K562 (cell line): ENCODE data around the gene LIPH. TPM values are rescaled to one million over a fixed set of nuclear protein-coding genes. Genes with fewer than 3 reads are reported as not detected.
A peak's percentile ranks its signal among the peaks of the same experiment; 100 is the strongest.

Source experiments
- ATAC-seq: fragments of 200-7000 bp; cut with Tn5 transposase; 3 replicates; pipeline ENCODE4 v1.9.1; 2020; ENCODE audit warnings: moderate library complexity
- BruUV-seq: library from RNA; stranded (reverse); fragments of 400-500 nt; replicated peaks from 2 replicates; lab custom pipeline; 2021; lab: Mats Ljungman, UMichigan
- CTCF ChIA-PET: fragments of 300-600 bp; formaldehyde crosslinking; extraction: SDS; loops from one replicate; lab custom pipeline; 2021; ENCODE audit warnings: low intra/inter-chr PET ratio; lab: Yijun Ruan, JAX
- POLR2A ChIA-PET: fragments of 300-600, 350-650 bp; sonication (Branson Sonifier 250); formaldehyde crosslinking; extraction: SDS; loops from one replicate; lab custom pipeline; 2021; ENCODE audit warnings: antibody characterized with exemption, inconsistent platforms; lab: Yijun Ruan, JAX
- DNase-seq, 4 experiments: peaks; one replicate each; pipeline versions ENCODE4 v3.0.0 to v3.0.0-alpha.2; 2011 to 2018; ENCODE audit warnings: low spot score in 3 of 4, mixed read lengths in 3 of 4; ENCODE audit errors: extremely low read depth in 1 of 4
- FAIRE-seq: peaks from 2 replicates; lab custom pipeline; 2011; peaks lifted over from hg19 to GRCh38; lab: Jason Lieb, UNC
- H2AFZ ChIP-seq: 2 replicates; pipeline ENCODE4 v1.6.0; 2011; ENCODE audit warnings: low read depth, low read length, control low read depth, inconsistent platforms
- H3K27ac ChIP-seq: fragments of 200-600 bp; 3 replicates; pipeline ENCODE4 v1.8.0; 2011; ENCODE audit warnings: low read depth, mild to moderate bottlenecking, control low read depth, inconsistent platforms, low read length, moderate library complexity, mixed read lengths; ENCODE audit errors: extremely low read depth
- H3K27me3 ChIP-seq, 2 experiments: fragments of 300-600 bp in 1 of 2; 2 replicates in 1 of 2; 3 replicates in 1 of 2; pipeline versions ENCODE4 v1.6.0 to v1.8.0; 2011; ENCODE audit warnings: inconsistent platforms in 2 of 2, low read length in 2 of 2, mild to moderate bottlenecking in 1 of 2, mixed read lengths in 1 of 2, moderate library complexity in 1 of 2; ENCODE audit not compliant: control insufficient read depth in 2 of 2, insufficient read depth in 2 of 2
- H3K36me3 ChIP-seq: fragments of 300-600 bp; 3 replicates; pipeline ENCODE4 v1.8.0; 2011; ENCODE audit warnings: mild to moderate bottlenecking, low read length, inconsistent platforms; ENCODE audit not compliant: control insufficient read depth, insufficient read depth
- H3K4me1 ChIP-seq, 2 experiments: fragments of 200-600 bp in 1 of 2; replicated peaks in 1 of 2; 2 replicates in 1 of 2; 3 replicates in 1 of 2; pipeline versions ENCODE4 v1.5.1 to v1.8.0; 2011; ENCODE audit warnings: inconsistent platforms in 2 of 2, low read length in 2 of 2, mild to moderate bottlenecking in 1 of 2, mixed read lengths in 1 of 2, moderate library complexity in 1 of 2; ENCODE audit not compliant: control insufficient read depth in 2 of 2, insufficient read depth in 2 of 2
- H3K4me2 ChIP-seq: 2 replicates; pipeline ENCODE4 v1.6.1; 2011; ENCODE audit warnings: low read length, control low read depth, inconsistent platforms, mixed read lengths; ENCODE audit not compliant: insufficient read depth
- H3K4me3 ChIP-seq: fragments of 200-600 bp; sonication (generic), shearing (Covaris generic); 2 replicates; pipeline ENCODE4 v1.5.1; 2016; ENCODE audit warnings: control low read depth, inconsistent platforms
- H3K79me2 ChIP-seq: fragments of 200-600 bp; 3 replicates; pipeline ENCODE4 v1.8.0; 2011; ENCODE audit warnings: low read length, inconsistent platforms; ENCODE audit not compliant: control insufficient read depth, insufficient read depth
- H3K9ac ChIP-seq, 2 experiments: 2 replicates each; pipeline versions ENCODE4 v1.6.0 to v1.6.1; 2011; ENCODE audit warnings: low read depth in 2 of 2, low read length in 2 of 2, control low read depth in 1 of 2, inconsistent platforms in 1 of 2, mild to moderate bottlenecking in 1 of 2, mixed read lengths in 1 of 2; ENCODE audit not compliant: insufficient read depth in 1 of 2
- H3K9me1 ChIP-seq: one replicate; pipeline ENCODE4 v1.6.0; 2011; ENCODE audit warnings: inconsistent platforms, mild to moderate bottlenecking, low read length, moderate library complexity; ENCODE audit not compliant: control insufficient read depth, insufficient read depth
- H3K9me3 ChIP-seq: replicated peaks from 2 replicates; pipeline ENCODE4 v1.5.1; 2011; ENCODE audit warnings: low read depth, low read length, inconsistent platforms; ENCODE audit not compliant: control insufficient read depth, insufficient read depth
- H4K20me1 ChIP-seq: replicated peaks from 2 replicates; pipeline ENCODE4 v1.6.1; 2011; ENCODE audit warnings: low read length, inconsistent platforms, mixed read lengths; ENCODE audit not compliant: control insufficient read depth, insufficient read depth
- CEBPG ChIP-seq, 3 experiments: fragments of 200-800 bp in 1 of 3; sonication (Bioruptor generic) in 1 of 3; sonication (generic) in 1 of 3; formaldehyde crosslinking in 1 of 3; IDR thresholded peaks in 2 of 3; conservative IDR thresholded peaks in 1 of 3; 2 replicates each; pipeline versions ENCODE4 v1.6.1 to v1.8.0; 2016 to 2022; ENCODE audit warnings: missing compliant biosample characterization in 2 of 3, missing genetic modification characterization in 2 of 3, mild to moderate bottlenecking in 1 of 3, missing genetic modification reagents in 1 of 3
- CXXC5 ChIP-seq: fragments of 250-450 bp; sonication (Bioruptor Pico); IDR thresholded peaks from 2 replicates; pipeline ENCODE4 v1.8.0; 2022; ENCODE audit warnings: inconsistent platforms, mild to moderate bottlenecking, moderate library complexity
- DMBX1 ChIP-seq: fragments of 250-450 bp; sonication (Bioruptor Pico); IDR thresholded peaks from 2 replicates; pipeline ENCODE4 v1.8.0; 2022; ENCODE audit warnings: inconsistent platforms, mild to moderate bottlenecking, moderate library complexity, borderline replicate concordance
- HCFC1 ChIP-seq: IDR thresholded peaks from 2 replicates; pipeline ENCODE4 v1.6.1; 2012; ENCODE audit warnings: low read depth, low read length, improper control_type of control experiment
- KLF6 ChIP-seq: fragments of 250-450 bp; sonication (Bioruptor Pico); IDR thresholded peaks from 2 replicates; pipeline ENCODE4 v1.4.0; 2020; ENCODE audit warnings: mild to moderate bottlenecking, moderate library complexity, borderline replicate concordance
- NR2C1 ChIP-seq, 2 experiments: fragments of 450-650 bp; IDR thresholded peaks; 2 replicates each; pipeline ENCODE4 v1.6.1; 2017; ENCODE audit warnings: mild to moderate bottlenecking in 2 of 2, antibody characterized with exemption in 1 of 2, inconsistent platforms in 1 of 2, missing compliant biosample characterization in 1 of 2, missing genetic modification characterization in 1 of 2
- SMAD1 ChIP-seq: fragments of 150-350 bp; IDR thresholded peaks from 2 replicates; pipeline ENCODE4 v1.6.1; 2014; ENCODE audit warnings: low read length, low read depth; ENCODE audit not compliant: partially characterized antibody
- SMAD4 ChIP-seq: fragments of 250-450 bp; sonication (Bioruptor Pico); conservative IDR thresholded peaks from 2 replicates; pipeline ENCODE4 v1.8.0; 2021; ENCODE audit warnings: inconsistent platforms, mild to moderate bottlenecking, moderate library complexity
- ZNF766 ChIP-seq: fragments of 200-800 bp; sonication (Bioruptor generic); conservative IDR thresholded peaks from 2 replicates; pipeline ENCODE4 v1.6.1; 2016; ENCODE audit warnings: missing genetic modification characterization, missing compliant biosample characterization
- ZSCAN32 ChIP-seq: fragments of 450-650 bp; formaldehyde crosslinking; IDR thresholded peaks from 2 replicates; pipeline ENCODE4 v1.4.0; 2020; ENCODE audit warnings: mild to moderate bottlenecking, moderate library complexity
- WGBS: fragments of 100-300 bp; shearing (Covaris generic); methylation state at CpG from one replicate; pipeline ENCODE4 v1.1.6; 2016; ENCODE audit warnings: low coverage, mixed read lengths; ENCODE audit not compliant: insufficient coverage; ENCODE audit errors: missing lambda C conversion rate; 5-methylcytosine and 5-hydroxymethylcytosine counted together
- in situ Hi-C: fragments of 300-500 bp; cut with MboI; formaldehyde crosslinking; loops from 4 replicates; pipeline ENCODE4 v1.15.0; 2018; ENCODE audit warnings: inconsistent platforms, mixed read lengths
- intact Hi-C: fragments of 100-400 bp; cut with micrococcal nuclease; formaldehyde crosslinking; loops from 2 replicates; pipeline ENCODE4 v1.14.2; 2022
- polyA plus RNA-seq, 8 experiments: library from polyadenylated mRNA; depleted of rRNA in 4 of 8; stranded (reverse) in 5 of 8; unstranded in 3 of 8; fragments of >200 nt; fragmentation: Nextera tagmentation in 2 of 8; fragmentation: Illumina TruSeq in 1 of 8; extraction: Ambion mirVana in 2 of 8; extraction: Trizol in 1 of 8; gene quantifications; 2 replicates each; pipeline versions ENCODE4 v1.2.1 to v1.2.3, GENCODE V29; 2011 to 2014; ENCODE audit warnings: inconsistent platforms in 1 of 8, missing spikeins in 1 of 8
- total RNA-seq, 7 experiments: library from RNA; depleted of rRNA in 6 of 7; stranded (reverse); fragments of >200 nt in 6 of 7; fragmentation: Illumina TruSeq in 2 of 7; extraction: Trizol in 2 of 7; gene quantifications; 2 replicates each; pipeline versions ENCODE4 v1.2.1 to v1.2.3, GENCODE V29; 2011 to 2021; ENCODE audit warnings: low replicate concordance in 1 of 7
- TF ChIP-seq, protein P1 (sequence below): IDR thresholded peaks from 3 replicates; pipeline ENCODE4 v1.6.1; 2011; ENCODE audit warnings: borderline replicate concordance, mild to moderate bottlenecking; ENCODE audit not compliant: insufficient read length, insufficient read depth
- TF ChIP-seq, protein P2 (sequence below): sonication (generic); IDR thresholded peaks from 2 replicates; pipeline ENCODE4 v1.6.1; 2016
- TF ChIP-seq, protein P3 (sequence below): fragments of 450-650 bp; formaldehyde crosslinking; IDR thresholded peaks from 2 replicates; pipeline ENCODE4 v1.4.0; 2022; ENCODE audit warnings: mild to moderate bottlenecking, moderate library complexity

The LIPH gene
- total and polyA plus RNA-seq, 9 of the 15 experiments (the other 6 are each of a cell fraction or from before 2014, with no cell fraction given), result 0.73 to 1.8 (median 1.3) TPM

DNA sequence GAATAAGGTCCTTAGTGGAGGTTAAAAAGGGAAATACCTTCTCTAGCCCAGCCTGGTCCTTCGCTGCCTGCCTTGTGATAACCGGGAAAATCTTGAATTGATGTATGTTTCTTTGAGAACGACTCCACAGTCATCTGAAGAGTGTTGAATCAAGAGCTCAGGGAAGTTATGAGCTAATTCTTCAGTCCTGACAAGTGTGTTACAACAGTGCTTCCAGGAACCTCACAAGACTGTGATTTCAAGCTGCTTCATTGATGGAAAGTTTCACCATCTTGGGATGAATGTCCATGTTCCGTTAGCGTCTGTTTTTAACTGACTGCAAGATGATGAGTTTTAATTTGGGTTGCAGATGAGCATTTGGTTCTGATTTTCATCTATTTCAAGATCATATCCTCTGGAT is 66.0 kb downstream of the LIPH start (continued):
- TF ChIP-seq, protein P1, sequence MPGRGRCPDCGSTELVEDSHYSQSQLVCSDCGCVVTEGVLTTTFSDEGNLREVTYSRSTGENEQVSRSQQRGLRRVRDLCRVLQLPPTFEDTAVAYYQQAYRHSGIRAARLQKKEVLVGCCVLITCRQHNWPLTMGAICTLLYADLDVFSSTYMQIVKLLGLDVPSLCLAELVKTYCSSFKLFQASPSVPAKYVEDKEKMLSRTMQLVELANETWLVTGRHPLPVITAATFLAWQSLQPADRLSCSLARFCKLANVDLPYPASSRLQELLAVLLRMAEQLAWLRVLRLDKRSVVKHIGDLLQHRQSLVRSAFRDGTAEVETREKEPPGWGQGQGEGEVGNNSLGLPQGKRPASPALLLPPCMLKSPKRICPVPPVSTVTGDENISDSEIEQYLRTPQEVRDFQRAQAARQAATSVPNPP, result no peak
- TF ChIP-seq, protein P2, sequence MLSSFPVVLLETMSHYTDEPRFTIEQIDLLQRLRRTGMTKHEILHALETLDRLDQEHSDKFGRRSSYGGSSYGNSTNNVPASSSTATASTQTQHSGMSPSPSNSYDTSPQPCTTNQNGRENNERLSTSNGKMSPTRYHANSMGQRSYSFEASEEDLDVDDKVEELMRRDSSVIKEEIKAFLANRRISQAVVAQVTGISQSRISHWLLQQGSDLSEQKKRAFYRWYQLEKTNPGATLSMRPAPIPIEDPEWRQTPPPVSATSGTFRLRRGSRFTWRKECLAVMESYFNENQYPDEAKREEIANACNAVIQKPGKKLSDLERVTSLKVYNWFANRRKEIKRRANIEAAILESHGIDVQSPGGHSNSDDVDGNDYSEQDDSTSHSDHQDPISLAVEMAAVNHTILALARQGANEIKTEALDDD, result no peak

DNA sequence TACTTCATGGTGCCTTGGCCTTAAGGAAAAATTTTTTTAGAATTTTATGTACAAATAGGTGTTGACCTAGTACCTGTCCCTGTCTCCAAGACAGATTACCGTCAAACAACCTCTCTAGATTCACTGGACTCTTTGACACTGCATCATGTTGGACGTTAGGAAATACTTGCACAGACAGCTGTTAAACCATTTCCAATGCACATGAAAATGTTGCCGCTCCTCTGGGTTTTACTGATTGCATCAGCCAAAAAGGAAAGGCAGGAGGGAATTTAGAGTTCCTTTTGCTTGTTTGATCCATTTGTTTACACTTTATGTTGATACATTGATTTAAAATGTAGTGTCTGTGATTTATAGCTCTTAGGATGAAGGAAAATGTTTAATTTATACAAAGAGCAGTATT is 68.1 kb downstream of the LIPH start:
- Histone ChIP-seq H3K27me3 (no peaks in the 10 kb centered on the region), H3K9me1 (no peaks in the 10 kb centered on the region), H3K9me3 (no peaks in the 10 kb centered on the region), H2AFZ (no peak overlapping the region), H3K4me1 (0 out of 5 replicates have a peak, but pooled peaks cover 0 to 3% of the 10 kb centered on the region in 2 experiments), H3K27ac (no peak overlapping the region), H3K79me2 (no peaks in the 10 kb centered on the region), H4K20me1 (no peaks in the 10 kb centered on the region), H3K9ac (no peak overlapping the region), H3K4me2 (no peak overlapping the region), H3K4me3 (no peak overlapping the region), H3K36me3 (peaks cover 40% of the 10 kb centered on the region)
- DNase-seq (no peak), FAIRE-seq (no peak), ATAC-seq (no peak)
- in situ Hi-C loops (no loop called here), intact Hi-C loops (no loop called here)
- WGBS, result 75% methylated on average over 3 of the region's 3 CpGs
- BruUV-seq, result no TSS peak
- POLR2A ChIA-PET, result interaction anchor here (1.4 to 2.8 kb wide), 3 partner anchors 8 to 15 kb away, joined by 4 to 18 read pairs (median 6); partner anchors contain the start of gene TMEM41A
- peak; percentile 69 for TF ChIP-seq DMBX1 (CRISPR knock-in tag)
- TF ChIP-seq SMAD4, result peak; percentile 61
- TF ChIP-seq, protein P3, sequence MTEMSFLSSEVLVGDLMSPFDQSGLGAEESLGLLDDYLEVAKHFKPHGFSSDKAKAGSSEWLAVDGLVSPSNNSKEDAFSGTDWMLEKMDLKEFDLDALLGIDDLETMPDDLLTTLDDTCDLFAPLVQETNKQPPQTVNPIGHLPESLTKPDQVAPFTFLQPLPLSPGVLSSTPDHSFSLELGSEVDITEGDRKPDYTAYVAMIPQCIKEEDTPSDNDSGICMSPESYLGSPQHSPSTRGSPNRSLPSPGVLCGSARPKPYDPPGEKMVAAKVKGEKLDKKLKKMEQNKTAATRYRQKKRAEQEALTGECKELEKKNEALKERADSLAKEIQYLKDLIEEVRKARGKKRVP (CRISPR knock-in tag), result peak; percentile 66; the same call in 1 of the 2 replicates
- TF ChIP-seq KLF6 (CRISPR knock-in tag), result 0 out of 2 replicates have a peak, but pooled peaks have one; percentile 30
- TF ChIP-seq CEBPG (CRISPR knock-in tag; IDR thresholded peaks at IDR 0.05), result peak; percentile 36; the same call in 1 of the 2 replicates
- peak; percentile 29 to 86; a peak in 2 of 4 replicates for TF ChIP-seq CEBPG (tag; conservative IDR thresholded peaks at IDR 0.05 in 1 of 2, IDR thresholded peaks at IDR 0.05 in 1 of 2)
- 0 out of 2 replicates have a peak, but pooled peaks have one; percentile 17 for TF ChIP-seq ZNF766 (CRISPR knock-in tag)
- TF ChIP-seq ZSCAN32 (CRISPR knock-in tag), result peak; percentile 68; the same call in 1 of the 2 replicates
- no peak for TF ChIP-seq NR2C1 (IDR thresholded peaks at IDR 0.05)
- 0 out of 2 replicates have a peak, but pooled peaks have one; percentile 42 for TF ChIP-seq NR2C1 (tag; IDR thresholded peaks at IDR 0.05)
- TF ChIP-seq SMAD1, result no peak
- peak; percentile 58; the same call in 1 of the 2 replicates for TF ChIP-seq CXXC5 (CRISPR knock-in tag)
- TF ChIP-seq HCFC1, result no peak
- CTCF ChIA-PET, result no interaction called here
